ENCODE results near the gene ARHGAP36. TPM values are rescaled to one million over a fixed set of nuclear protein-coding genes. Genes with fewer than 3 reads are reported as not detected.

ARHGAP36 gene
- total RNA-seq, 1 experiment from 2014 or later = not detected

DNA sequence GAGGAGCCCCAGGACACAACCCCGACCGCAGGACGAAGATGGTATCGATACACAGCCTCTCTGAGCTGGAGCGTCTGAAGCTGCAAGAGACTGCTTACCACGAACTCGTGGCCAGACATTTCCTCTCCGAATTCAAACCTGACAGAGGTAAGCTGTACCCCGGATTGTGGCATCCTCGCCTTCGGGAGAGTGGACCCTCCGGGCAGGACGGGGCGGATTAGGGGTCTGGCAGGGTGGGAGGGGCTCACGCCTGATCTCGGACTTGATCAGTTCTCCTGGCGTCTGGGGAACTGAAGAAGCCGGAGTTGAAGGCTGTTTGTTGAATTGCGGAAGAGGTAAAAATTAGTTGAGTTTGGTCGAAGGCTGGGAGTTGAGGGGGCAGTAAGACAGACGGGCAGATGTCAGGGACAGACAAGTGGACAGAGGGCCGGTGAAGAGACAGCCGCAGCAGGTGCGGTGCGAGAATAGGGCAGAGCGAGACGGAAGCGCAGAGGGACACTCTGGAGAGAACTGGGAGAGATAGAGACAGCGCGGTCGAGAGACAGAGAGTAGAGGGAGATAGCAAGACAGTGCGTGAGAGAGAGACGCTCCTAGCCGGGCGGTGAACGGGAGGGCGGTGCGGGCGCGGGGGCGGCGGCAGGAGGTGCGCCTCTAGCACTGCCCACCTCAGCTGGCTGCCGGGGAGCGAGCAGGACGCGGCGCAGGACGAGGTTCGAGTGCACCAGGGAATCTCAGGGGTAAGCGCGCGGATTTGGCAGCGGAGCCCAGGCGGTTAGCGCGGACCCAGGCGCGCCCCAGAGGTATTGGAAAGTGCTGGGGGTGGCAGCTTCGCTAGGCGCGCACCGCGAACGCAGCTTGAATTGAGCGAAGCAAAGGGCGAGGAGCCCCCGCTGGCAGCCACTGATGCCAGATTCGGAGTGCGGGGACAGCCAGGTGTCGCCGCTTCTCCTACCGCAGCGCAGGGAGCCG lies 23.9 kb downstream of the ARHGAP36 start:
- no peak for ATAC-seq
- no peaks in the 10 kb centered on the region for H3K4me1 ChIP-seq (ENCODE audit: control insufficient read depth, insufficient read depth, low read length)
- in situ Hi-C loops (cut with HindIII; ENCODE audit: low pct_unique_long_range_greater_than_20kb, low sequenced_read_pairs) = no loop called here
- H3K4me3 ChIP-seq (ENCODE audit: low read depth in 2 of 2, low read length in 2 of 2) = no peak overlapping the region
- H3K9me3 ChIP-seq (ENCODE audit: control insufficient read depth, insufficient read depth, low read depth, low read length) = no peaks in the 10 kb centered on the region
- no TSS peak for BruUV-seq (replicated peaks)
- TF ChIP-seq, protein P1, sequence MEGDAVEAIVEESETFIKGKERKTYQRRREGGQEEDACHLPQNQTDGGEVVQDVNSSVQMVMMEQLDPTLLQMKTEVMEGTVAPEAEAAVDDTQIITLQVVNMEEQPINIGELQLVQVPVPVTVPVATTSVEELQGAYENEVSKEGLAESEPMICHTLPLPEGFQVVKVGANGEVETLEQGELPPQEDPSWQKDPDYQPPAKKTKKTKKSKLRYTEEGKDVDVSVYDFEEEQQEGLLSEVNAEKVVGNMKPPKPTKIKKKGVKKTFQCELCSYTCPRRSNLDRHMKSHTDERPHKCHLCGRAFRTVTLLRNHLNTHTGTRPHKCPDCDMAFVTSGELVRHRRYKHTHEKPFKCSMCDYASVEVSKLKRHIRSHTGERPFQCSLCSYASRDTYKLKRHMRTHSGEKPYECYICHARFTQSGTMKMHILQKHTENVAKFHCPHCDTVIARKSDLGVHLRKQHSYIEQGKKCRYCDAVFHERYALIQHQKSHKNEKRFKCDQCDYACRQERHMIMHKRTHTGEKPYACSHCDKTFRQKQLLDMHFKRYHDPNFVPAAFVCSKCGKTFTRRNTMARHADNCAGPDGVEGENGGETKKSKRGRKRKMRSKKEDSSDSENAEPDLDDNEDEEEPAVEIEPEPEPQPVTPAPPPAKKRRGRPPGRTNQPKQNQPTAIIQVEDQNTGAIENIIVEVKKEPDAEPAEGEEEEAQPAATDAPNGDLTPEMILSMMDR (IDR thresholded peaks at IDR 0.05) = no peak
- TF ChIP-seq POLR2AphosphoS5 (IDR thresholded peaks at IDR 0.05; ENCODE audit: low read depth, low read length) = no peak
- no peak for TF ChIP-seq SIN3A (IDR thresholded peaks at IDR 0.05; ENCODE audit: borderline replicate concordance, insufficient read depth, low read depth, low read length)
- TF ChIP-seq, protein P2, sequence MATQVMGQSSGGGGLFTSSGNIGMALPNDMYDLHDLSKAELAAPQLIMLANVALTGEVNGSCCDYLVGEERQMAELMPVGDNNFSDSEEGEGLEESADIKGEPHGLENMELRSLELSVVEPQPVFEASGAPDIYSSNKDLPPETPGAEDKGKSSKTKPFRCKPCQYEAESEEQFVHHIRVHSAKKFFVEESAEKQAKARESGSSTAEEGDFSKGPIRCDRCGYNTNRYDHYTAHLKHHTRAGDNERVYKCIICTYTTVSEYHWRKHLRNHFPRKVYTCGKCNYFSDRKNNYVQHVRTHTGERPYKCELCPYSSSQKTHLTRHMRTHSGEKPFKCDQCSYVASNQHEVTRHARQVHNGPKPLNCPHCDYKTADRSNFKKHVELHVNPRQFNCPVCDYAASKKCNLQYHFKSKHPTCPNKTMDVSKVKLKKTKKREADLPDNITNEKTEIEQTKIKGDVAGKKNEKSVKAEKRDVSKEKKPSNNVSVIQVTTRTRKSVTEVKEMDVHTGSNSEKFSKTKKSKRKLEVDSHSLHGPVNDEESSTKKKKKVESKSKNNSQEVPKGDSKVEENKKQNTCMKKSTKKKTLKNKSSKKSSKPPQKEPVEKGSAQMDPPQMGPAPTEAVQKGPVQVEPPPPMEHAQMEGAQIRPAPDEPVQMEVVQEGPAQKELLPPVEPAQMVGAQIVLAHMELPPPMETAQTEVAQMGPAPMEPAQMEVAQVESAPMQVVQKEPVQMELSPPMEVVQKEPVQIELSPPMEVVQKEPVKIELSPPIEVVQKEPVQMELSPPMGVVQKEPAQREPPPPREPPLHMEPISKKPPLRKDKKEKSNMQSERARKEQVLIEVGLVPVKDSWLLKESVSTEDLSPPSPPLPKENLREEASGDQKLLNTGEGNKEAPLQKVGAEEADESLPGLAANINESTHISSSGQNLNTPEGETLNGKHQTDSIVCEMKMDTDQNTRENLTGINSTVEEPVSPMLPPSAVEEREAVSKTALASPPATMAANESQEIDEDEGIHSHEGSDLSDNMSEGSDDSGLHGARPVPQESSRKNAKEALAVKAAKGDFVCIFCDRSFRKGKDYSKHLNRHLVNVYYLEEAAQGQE (IDR thresholded peaks at IDR 0.05; ENCODE audit: insufficient read depth in 1 of 2, low read depth in 2 of 2, low read length in 1 of 2) = no peak
- no peak for TF ChIP-seq TCF7L2 (IDR thresholded peaks at IDR 0.05; ENCODE audit: low read depth, low read length)
- H3K27me3 ChIP-seq (ENCODE audit: control insufficient read depth, insufficient read depth, low read length) = peaks cover 10% of the 10 kb centered on the region
- no peak for DNase-seq (ENCODE audit: low read depth, low spot score)
- intact Hi-C loops (cut with micrococcal nuclease; ENCODE audit: unreplicated experiment) = no loop called here
- no peak overlapping the region for H3K27ac ChIP-seq (ENCODE audit: low read length)
- POLR2A ChIA-PET = no interaction called here
- H3K36me3 ChIP-seq (ENCODE audit: control insufficient read depth, insufficient read depth, low read length) = no peaks in the 10 kb centered on the region
- CTCF ChIA-PET = no interaction called here

DNA sequence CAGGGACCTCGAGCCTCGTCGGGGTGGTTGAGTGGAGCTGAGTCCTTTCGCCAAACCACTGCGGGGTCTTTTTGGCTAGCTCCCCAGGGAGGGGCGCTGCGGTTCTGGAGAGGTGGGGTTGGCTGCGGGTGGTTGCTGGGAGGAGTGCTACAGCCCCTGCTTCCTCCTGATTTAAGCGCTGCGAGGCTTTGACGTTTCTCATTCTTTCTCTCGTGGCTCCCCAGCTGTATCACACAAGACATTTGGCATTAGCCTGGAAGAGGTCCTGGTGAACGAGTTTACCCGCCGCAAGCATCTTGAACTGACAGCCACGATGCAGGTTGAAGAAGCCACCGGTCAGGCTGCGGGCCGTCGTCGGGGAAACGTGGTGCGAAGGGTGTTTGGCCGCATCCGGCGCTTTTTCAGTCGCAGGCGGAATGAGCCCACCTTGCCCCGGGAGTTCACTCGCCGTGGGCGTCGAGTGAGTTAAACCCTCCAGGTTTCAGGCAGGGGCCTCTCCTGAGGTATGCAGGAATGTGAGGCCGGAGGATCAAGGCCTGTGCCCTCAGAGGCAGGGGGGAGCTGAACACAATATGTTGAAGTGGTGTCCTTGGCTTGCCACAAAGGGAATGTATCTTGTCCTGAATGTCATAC lies 25.5 kb downstream of the ARHGAP36 start:
- DNase-seq (ENCODE audit: low read depth, low spot score) (no peak), ATAC-seq (no peak)
- no peak overlapping the region for H3K4me3 ChIP-seq (ENCODE audit: low read depth in 2 of 2, low read length in 2 of 2)
- TF ChIP-seq TCF7L2 (IDR thresholded peaks at IDR 0.05; ENCODE audit: low read depth, low read length) (no peak), POLR2AphosphoS5 (IDR thresholded peaks at IDR 0.05; ENCODE audit: low read depth, low read length) (no peak), SIN3A (IDR thresholded peaks at IDR 0.05; ENCODE audit: borderline replicate concordance, insufficient read depth, low read depth, low read length) (no peak)
- TF ChIP-seq, protein P1 (IDR thresholded peaks at IDR 0.05) = no peak
- TF ChIP-seq, protein P2 (IDR thresholded peaks at IDR 0.05; ENCODE audit: insufficient read depth in 1 of 2, low read depth in 2 of 2, low read length in 1 of 2) = no peak
- H3K27ac ChIP-seq (ENCODE audit: low read length) = no peak overlapping the region
- no peaks in the 10 kb centered on the region for H3K4me1 ChIP-seq (ENCODE audit: control insufficient read depth, insufficient read depth, low read length)
- in situ Hi-C loops (cut with HindIII; ENCODE audit: low pct_unique_long_range_greater_than_20kb, low sequenced_read_pairs) (no loop called here), intact Hi-C loops (cut with micrococcal nuclease; ENCODE audit: unreplicated experiment) (no loop called here)
- BruUV-seq (replicated peaks) = no TSS peak
- POLR2A ChIA-PET = no interaction called here
- no peaks in the 10 kb centered on the region for H3K36me3 ChIP-seq (ENCODE audit: control insufficient read depth, insufficient read depth, low read length)
- CTCF ChIA-PET = no interaction called here
- no peaks in the 10 kb centered on the region for H3K9me3 ChIP-seq (ENCODE audit: control insufficient read depth, insufficient read depth, low read depth, low read length)
- peaks cover 8% of the 10 kb centered on the region for H3K27me3 ChIP-seq (ENCODE audit: control insufficient read depth, insufficient read depth, low read length)
